ENCODE data around the gene SYN1. TPM values are rescaled to one million over a fixed set of nuclear protein-coding genes. Genes with fewer than 3 reads are reported as not detected.

Gene SYN1
- total RNA-seq, 2 experiments from 2014 or later: 0.12 to 0.36 TPM

GRCh38 chrX:47649781-47650163 is 30.1 kb upstream of the SYN1 start:
- CTCF ChIA-PET: interaction anchor here (0.6 kb wide), 1 partner anchor 1519 kb away, joined by 6 read pairs; no protein-coding TSS in a partner anchor
- Mint-ChIP-seq H3K36me3 (ENCODE audit: low read depth) (peaks cover 36% of the 10 kb centered on the region), H3K27ac (peak overlapping the region; percentile 87), H3K4me3 (peak overlapping the region; percentile 88), H3K27me3 (ENCODE audit: low read depth) (no peaks in the 10 kb centered on the region), H3K9me3 (no peaks in the 10 kb centered on the region), H3K4me1 (ENCODE audit: low read depth) (peaks cover 39% of the 10 kb centered on the region)
- no peak for DNase-seq
- intact Hi-C loops (cut with micrococcal nuclease): loop anchor here (1.0 to 10.0 kb wide), 8 partner anchors 9 to 1155 kb away; partner anchors contain the start of genes ARAF, HDAC6, UBA1 and ZNF41

- DNase-seq: no peak
- Mint-ChIP-seq H3K27ac (peak overlapping the region; percentile 87), H3K9me3 (no peaks in the 10 kb centered on the region), H3K4me1 (ENCODE audit: low read depth) (peaks cover 42% of the 10 kb centered on the region), H3K27me3 (ENCODE audit: low read depth) (no peaks in the 10 kb centered on the region), H3K4me3 (peak overlapping the region; percentile 88), H3K36me3 (ENCODE audit: low read depth) (peaks cover 37% of the 10 kb centered on the region)
- intact Hi-C loops (cut with micrococcal nuclease): no loop called here
- CTCF ChIA-PET: interaction anchor here (0.6 kb wide), 1 partner anchor 1520 kb away, joined by 6 read pairs; no protein-coding TSS in a partner anchor
Measured at GRCh38 chrX:47649271-47649670, 29.6 kb upstream of the SYN1 start.

GRCh38 chrX:47648376-47648775 is 28.7 kb upstream of the SYN1 start:
- peak; percentile 39 for DNase-seq
- CTCF ChIA-PET: interaction anchor here (1.5 kb wide), 1 partner anchor 18 kb away, joined by 4 read pairs; no protein-coding TSS in a partner anchor

GRCh38 chrX:47646636-47647035 is 27.0 kb upstream of the SYN1 start:
- DNase-seq: no peak
- intact Hi-C loops (cut with micrococcal nuclease): no loop called here
- Mint-ChIP-seq H3K36me3 (ENCODE audit: low read depth) (peaks cover 30% of the 10 kb centered on the region), H3K9me3 (no peaks in the 10 kb centered on the region), H3K4me3 (no peak overlapping the region), H3K4me1 (ENCODE audit: low read depth) (peaks cover 44% of the 10 kb centered on the region), H3K27ac (peak overlapping the region; percentile 43), H3K27me3 (ENCODE audit: low read depth) (no peaks in the 10 kb centered on the region)
- CTCF ChIA-PET: interaction anchor here (1.5 kb wide), 1 partner anchor 16 kb away, joined by 4 read pairs; no protein-coding TSS in a partner anchor

More at GRCh38 chrX:47648376-47648775, 28.7 kb upstream of the SYN1 start:
- Mint-ChIP-seq H3K4me1 (ENCODE audit: low read depth) (peaks cover 44% of the 10 kb centered on the region), H3K27ac (peak overlapping the region; percentile 87), H3K4me3 (peak overlapping the region; percentile 88), H3K27me3 (ENCODE audit: low read depth) (no peaks in the 10 kb centered on the region), H3K9me3 (no peaks in the 10 kb centered on the region), H3K36me3 (ENCODE audit: low read depth) (peaks cover 32% of the 10 kb centered on the region)
- intact Hi-C loops (cut with micrococcal nuclease): loop anchor here (1.0 kb wide), 1 partner anchor 14 kb away; no protein-coding TSS in a partner anchor

GRCh38 chrX:47645530-47645929 is 25.9 kb upstream of the SYN1 start:
- Mint-ChIP-seq H3K4me1 (ENCODE audit: low read depth) (peaks cover 35% of the 10 kb centered on the region), H3K27me3 (ENCODE audit: low read depth) (no peaks in the 10 kb centered on the region), H3K4me3 (no peak overlapping the region), H3K36me3 (ENCODE audit: low read depth) (peaks cover 29% of the 10 kb centered on the region), H3K9me3 (no peaks in the 10 kb centered on the region), H3K27ac (no peak overlapping the region)
- CTCF ChIA-PET: no interaction called here
- no peak for DNase-seq
- intact Hi-C loops (cut with micrococcal nuclease): no loop called here

- Mint-ChIP-seq H3K4me3 (no peak overlapping the region), H3K36me3 (ENCODE audit: low read depth) (peaks cover 35% of the 10 kb centered on the region), H3K9me3 (no peaks in the 10 kb centered on the region), H3K27ac (peak overlapping the region; percentile 63), H3K27me3 (ENCODE audit: low read depth) (no peaks in the 10 kb centered on the region), H3K4me1 (ENCODE audit: low read depth) (peaks cover 35% of the 10 kb centered on the region)
- CTCF ChIA-PET: no interaction called here
- no peak for DNase-seq
- intact Hi-C loops (cut with micrococcal nuclease): no loop called here
Measured at GRCh38 chrX:47644557-47645091, 25.0 kb upstream of the SYN1 start.

- peaks cover 36% of the 10 kb centered on the region for H3K36me3 Mint-ChIP-seq (ENCODE audit: low read depth)
- H3K9me3 Mint-ChIP-seq: no peaks in the 10 kb centered on the region
- DNase-seq: no peak
- H3K4me1 Mint-ChIP-seq (ENCODE audit: low read depth): peaks cover 35% of the 10 kb centered on the region
- intact Hi-C loops (cut with micrococcal nuclease): no loop called here
- no peaks in the 10 kb centered on the region for H3K27me3 Mint-ChIP-seq (ENCODE audit: low read depth)
- CTCF ChIA-PET: interaction anchor here (0.6 kb wide), 1 partner anchor 218 kb away, joined by 4 read pairs; no protein-coding TSS in a partner anchor
- no peak overlapping the region for H3K27ac Mint-ChIP-seq
- no peak overlapping the region for H3K4me3 Mint-ChIP-seq
Measured at GRCh38 chrX:47643926-47644325, 24.3 kb upstream of the SYN1 start.

GRCh38 chrX:47638816-47639215 is 19.2 kb upstream of the SYN1 start:
- Mint-ChIP-seq H3K36me3 (ENCODE audit: low read depth) (peaks cover 33% of the 10 kb centered on the region), H3K4me1 (ENCODE audit: low read depth) (peaks cover 21% of the 10 kb centered on the region), H3K9me3 (no peaks in the 10 kb centered on the region), H3K27me3 (ENCODE audit: low read depth) (no peaks in the 10 kb centered on the region), H3K4me3 (no peak overlapping the region), H3K27ac (no peak overlapping the region)
- DNase-seq: no peak
- intact Hi-C loops (cut with micrococcal nuclease): no loop called here
- CTCF ChIA-PET: no interaction called here

- intact Hi-C loops (cut with micrococcal nuclease): no loop called here
- CTCF ChIA-PET: no interaction called here
- Mint-ChIP-seq H3K36me3 (ENCODE audit: low read depth) (peaks cover 33% of the 10 kb centered on the region), H3K27me3 (ENCODE audit: low read depth) (no peaks in the 10 kb centered on the region), H3K27ac (peak overlapping the region; percentile 77), H3K4me1 (ENCODE audit: low read depth) (peaks cover 22% of the 10 kb centered on the region), H3K4me3 (peak overlapping the region; percentile 70), H3K9me3 (no peaks in the 10 kb centered on the region)
- DNase-seq: peak; percentile 72
Measured at GRCh38 chrX:47637546-47638195, 18.0 kb upstream of the SYN1 start.

GRCh38 chrX:47634871-47635575 is 15.4 kb upstream of the SYN1 start:
- CTCF ChIA-PET: interaction anchor here (0.7 kb wide), 1 partner anchor 490 kb away, joined by 3 read pairs; no protein-coding TSS in a partner anchor
- peaks cover 27% of the 10 kb centered on the region for H3K4me1 Mint-ChIP-seq (ENCODE audit: low read depth)
- no peaks in the 10 kb centered on the region for H3K27me3 Mint-ChIP-seq (ENCODE audit: low read depth)
- intact Hi-C loops (cut with micrococcal nuclease): no loop called here
- peaks cover 22% of the 10 kb centered on the region for H3K36me3 Mint-ChIP-seq (ENCODE audit: low read depth)
- no peak overlapping the region for H3K27ac Mint-ChIP-seq
- no peaks in the 10 kb centered on the region for H3K9me3 Mint-ChIP-seq
- DNase-seq: peak; percentile 25
- H3K4me3 Mint-ChIP-seq: no peak overlapping the region

GRCh38 chrX:47633689-47634590 is 14.3 kb upstream of the SYN1 start:
- Mint-ChIP-seq H3K27ac (no peak overlapping the region), H3K4me3 (no peak overlapping the region), H3K9me3 (no peaks in the 10 kb centered on the region), H3K36me3 (ENCODE audit: low read depth) (peaks cover 12% of the 10 kb centered on the region), H3K4me1 (ENCODE audit: low read depth) (peaks cover 31% of the 10 kb centered on the region), H3K27me3 (ENCODE audit: low read depth) (no peaks in the 10 kb centered on the region)
- CTCF ChIA-PET: interaction anchor here (0.6 kb wide), 1 partner anchor 47 kb away, joined by 3 read pairs; no protein-coding TSS in a partner anchor
- intact Hi-C loops (cut with micrococcal nuclease): no loop called here
- no peak for DNase-seq

GRCh38 chrX:47632666-47633065 is 13.0 kb upstream of the SYN1 start:
- CTCF ChIA-PET: no interaction called here
- no peaks in the 10 kb centered on the region for H3K9me3 Mint-ChIP-seq

More at GRCh38 chrX:47632666-47633065, 13.0 kb upstream of the SYN1 start:
- Mint-ChIP-seq H3K4me1 (ENCODE audit: low read depth) (peaks cover 30% of the 10 kb centered on the region), H3K27me3 (ENCODE audit: low read depth) (no peaks in the 10 kb centered on the region), H3K36me3 (ENCODE audit: low read depth) (peaks cover 7% of the 10 kb centered on the region), H3K4me3 (no peak overlapping the region), H3K27ac (no peak overlapping the region)
- intact Hi-C loops (cut with micrococcal nuclease): no loop called here
- no peak for DNase-seq
